HL-60 (cell line): ENCODE data around the gene HMG20A.

ENCODE experiments used
- DNase-seq, 2 experiments: peaks; one replicate each; pipeline ENCODE4 v3.0.0-alpha.2; 2010 to 2020; ENCODE audit warnings: low read depth in 1 of 2, low spot score in 1 of 2
- H3K27ac ChIP-seq: fragments of 250-450 bp; sonication (Bioruptor Pico); replicated peaks from 2 replicates; pipeline ENCODE4 v1.5.1; 2020; ENCODE audit warnings: mild to moderate bottlenecking, moderate library complexity
- H3K27me3 ChIP-seq: fragments of 250-450 bp; sonication (Bioruptor Pico); 2 replicates; pipeline ENCODE4 v1.5.1; 2021; ENCODE audit warnings: mild to moderate bottlenecking, moderate library complexity; ENCODE audit not compliant: insufficient read depth, poor library complexity, severe bottlenecking
- H3K4me3 ChIP-seq: replicated peaks from 2 replicates; pipeline ENCODE4 v1.5.1; 2011; ENCODE audit warnings: mild to moderate bottlenecking, control low read depth, low read length; ENCODE audit not compliant: insufficient read depth
- GABPA ChIP-seq: IDR thresholded peaks from 2 replicates; pipeline ENCODE4 v1.6.1; 2012; ENCODE audit warnings: low read depth
- POLR2AphosphoS5 ChIP-seq: IDR thresholded peaks from 2 replicates; pipeline ENCODE4 v1.6.1; 2012; ENCODE audit warnings: low read depth
- SPI1 ChIP-seq: IDR thresholded peaks from 2 replicates; pipeline ENCODE4 v1.6.1; 2012; ENCODE audit warnings: low read depth, mild to moderate bottlenecking, borderline replicate concordance
- TF ChIP-seq, protein P1 (sequence below): IDR thresholded peaks from 2 replicates; pipeline ENCODE4 v1.6.1; 2012; ENCODE audit warnings: low read depth; ENCODE audit not compliant: insufficient replicate concordance
- TF ChIP-seq, protein P2 (sequence below): IDR thresholded peaks from one replicate; pipeline ENCODE4 v1.5.1; 2011; ENCODE audit warnings: low read length, control low read depth, inconsistent platforms; ENCODE audit not compliant: insufficient read depth

Gene HMG20A

GRCh38 chr15:77529394-77530159 is 108.9 kb downstream of the HMG20A start:
- TF ChIP-seq SPI1, result no peak
- TF ChIP-seq GABPA, result no peak
- TF ChIP-seq, protein P1, sequence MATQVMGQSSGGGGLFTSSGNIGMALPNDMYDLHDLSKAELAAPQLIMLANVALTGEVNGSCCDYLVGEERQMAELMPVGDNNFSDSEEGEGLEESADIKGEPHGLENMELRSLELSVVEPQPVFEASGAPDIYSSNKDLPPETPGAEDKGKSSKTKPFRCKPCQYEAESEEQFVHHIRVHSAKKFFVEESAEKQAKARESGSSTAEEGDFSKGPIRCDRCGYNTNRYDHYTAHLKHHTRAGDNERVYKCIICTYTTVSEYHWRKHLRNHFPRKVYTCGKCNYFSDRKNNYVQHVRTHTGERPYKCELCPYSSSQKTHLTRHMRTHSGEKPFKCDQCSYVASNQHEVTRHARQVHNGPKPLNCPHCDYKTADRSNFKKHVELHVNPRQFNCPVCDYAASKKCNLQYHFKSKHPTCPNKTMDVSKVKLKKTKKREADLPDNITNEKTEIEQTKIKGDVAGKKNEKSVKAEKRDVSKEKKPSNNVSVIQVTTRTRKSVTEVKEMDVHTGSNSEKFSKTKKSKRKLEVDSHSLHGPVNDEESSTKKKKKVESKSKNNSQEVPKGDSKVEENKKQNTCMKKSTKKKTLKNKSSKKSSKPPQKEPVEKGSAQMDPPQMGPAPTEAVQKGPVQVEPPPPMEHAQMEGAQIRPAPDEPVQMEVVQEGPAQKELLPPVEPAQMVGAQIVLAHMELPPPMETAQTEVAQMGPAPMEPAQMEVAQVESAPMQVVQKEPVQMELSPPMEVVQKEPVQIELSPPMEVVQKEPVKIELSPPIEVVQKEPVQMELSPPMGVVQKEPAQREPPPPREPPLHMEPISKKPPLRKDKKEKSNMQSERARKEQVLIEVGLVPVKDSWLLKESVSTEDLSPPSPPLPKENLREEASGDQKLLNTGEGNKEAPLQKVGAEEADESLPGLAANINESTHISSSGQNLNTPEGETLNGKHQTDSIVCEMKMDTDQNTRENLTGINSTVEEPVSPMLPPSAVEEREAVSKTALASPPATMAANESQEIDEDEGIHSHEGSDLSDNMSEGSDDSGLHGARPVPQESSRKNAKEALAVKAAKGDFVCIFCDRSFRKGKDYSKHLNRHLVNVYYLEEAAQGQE, result no peak
- no peak for TF ChIP-seq POLR2AphosphoS5
- TF ChIP-seq, protein P2, sequence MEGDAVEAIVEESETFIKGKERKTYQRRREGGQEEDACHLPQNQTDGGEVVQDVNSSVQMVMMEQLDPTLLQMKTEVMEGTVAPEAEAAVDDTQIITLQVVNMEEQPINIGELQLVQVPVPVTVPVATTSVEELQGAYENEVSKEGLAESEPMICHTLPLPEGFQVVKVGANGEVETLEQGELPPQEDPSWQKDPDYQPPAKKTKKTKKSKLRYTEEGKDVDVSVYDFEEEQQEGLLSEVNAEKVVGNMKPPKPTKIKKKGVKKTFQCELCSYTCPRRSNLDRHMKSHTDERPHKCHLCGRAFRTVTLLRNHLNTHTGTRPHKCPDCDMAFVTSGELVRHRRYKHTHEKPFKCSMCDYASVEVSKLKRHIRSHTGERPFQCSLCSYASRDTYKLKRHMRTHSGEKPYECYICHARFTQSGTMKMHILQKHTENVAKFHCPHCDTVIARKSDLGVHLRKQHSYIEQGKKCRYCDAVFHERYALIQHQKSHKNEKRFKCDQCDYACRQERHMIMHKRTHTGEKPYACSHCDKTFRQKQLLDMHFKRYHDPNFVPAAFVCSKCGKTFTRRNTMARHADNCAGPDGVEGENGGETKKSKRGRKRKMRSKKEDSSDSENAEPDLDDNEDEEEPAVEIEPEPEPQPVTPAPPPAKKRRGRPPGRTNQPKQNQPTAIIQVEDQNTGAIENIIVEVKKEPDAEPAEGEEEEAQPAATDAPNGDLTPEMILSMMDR, result no peak
- H3K27ac ChIP-seq, result no peak overlapping the region
- H3K4me3 ChIP-seq, result no peak overlapping the region
- DNase-seq, result no peak
- H3K27me3 ChIP-seq, result no peaks in the 10 kb centered on the region

GRCh38 chr15:77530576-77530975 is 109.9 kb downstream of the HMG20A start:
- no peak for DNase-seq
- H3K4me3 ChIP-seq, result no peak overlapping the region
- TF ChIP-seq, protein P1, result no peak
- TF ChIP-seq GABPA, result no peak
- H3K27me3 ChIP-seq, result no peaks in the 10 kb centered on the region
- no peak overlapping the region for H3K27ac ChIP-seq

DNA sequence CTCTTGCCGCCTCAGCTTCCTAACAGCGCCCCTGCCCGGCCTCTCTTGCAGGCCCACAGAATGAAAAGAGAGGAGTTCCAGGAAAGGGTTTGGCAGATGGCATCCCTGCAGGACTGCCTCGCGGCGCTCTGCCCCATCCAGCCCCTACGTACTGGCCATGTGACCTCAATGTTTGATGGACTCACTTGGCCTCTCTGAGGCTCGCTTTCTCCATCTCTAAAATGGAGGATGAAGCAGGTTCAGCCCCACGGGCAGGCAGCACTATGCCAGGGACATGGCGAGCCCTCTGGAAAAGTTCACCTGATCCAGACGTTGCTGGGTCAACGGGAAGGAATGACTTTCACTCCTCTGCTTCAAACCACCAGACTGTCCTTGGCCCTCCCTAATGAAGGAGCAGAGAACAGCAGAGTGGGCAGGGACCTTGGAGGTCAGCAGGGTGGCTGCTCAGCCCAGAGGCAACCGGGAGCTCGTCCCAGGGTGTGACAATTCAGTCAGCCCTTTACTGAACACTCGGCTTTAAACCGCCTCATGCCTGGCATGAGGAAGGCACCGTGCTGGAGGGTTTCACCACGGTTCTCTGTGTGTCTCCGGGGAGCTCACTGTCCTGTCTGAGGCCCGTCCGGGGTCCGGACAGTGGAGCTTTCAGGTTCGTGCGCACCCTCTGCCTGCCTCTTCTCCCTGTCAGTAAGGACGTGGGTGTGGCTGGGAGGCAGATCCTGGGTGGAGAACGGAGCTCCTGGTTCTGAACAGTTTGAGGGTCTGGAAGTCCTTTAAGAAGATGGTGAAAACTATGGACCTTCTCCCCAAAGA is 110.7 kb downstream of the HMG20A start:
- no peak for DNase-seq
- TF ChIP-seq SPI1 (no peak), POLR2AphosphoS5 (no peak)
- TF ChIP-seq, protein P2, result no peak
- H3K27ac ChIP-seq, result no peak overlapping the region
- no peaks in the 10 kb centered on the region for H3K27me3 ChIP-seq
- no peak overlapping the region for H3K4me3 ChIP-seq

- TF ChIP-seq, protein P1, result no peak
- TF ChIP-seq SPI1 (no peak), GABPA (no peak), POLR2AphosphoS5 (no peak)
- TF ChIP-seq, protein P2, result no peak
- DNase-seq, result no peak
- Histone ChIP-seq H3K4me3 (no peak overlapping the region), H3K27me3 (no peaks in the 10 kb centered on the region), H3K27ac (no peak overlapping the region)
These were observed 111.5 kb downstream of the HMG20A start for GRCh38 chr15:77532067-77532710.
